Effector memory CD8-positive, alpha-beta T cell (primary cell): Measurements from ENCODE around the gene PCGF2.

ENCODE experiments used
- ATAC-seq: fragments of 150-1000 bp; cut with Tn5 transposase; replicated peaks from 2 replicates; pipeline ENCODE4 v1.10.0; 2021; ENCODE audit warnings: mild to moderate bottlenecking, moderate library complexity
- DNase-seq, 3 experiments: peaks; one replicate each; pipeline ENCODE4 v3.0.0; 2021
- H3K27ac Mint-ChIP-seq, 2 donors: one replicate each; pipeline ENCODE4 v1.8.0; 2022; ENCODE audit warnings: mild to moderate bottlenecking in 2 of 2, mixed read lengths in 2 of 2, moderate library complexity in 2 of 2
- H3K27me3 Mint-ChIP-seq, 2 donors: one replicate each; pipeline ENCODE4 v1.8.0; 2022; ENCODE audit warnings: mixed read lengths in 2 of 2
- H3K36me3 Mint-ChIP-seq: one replicate; pipeline ENCODE4 v1.8.0; 2022; ENCODE audit warnings: mild to moderate bottlenecking, moderate library complexity, mixed read lengths; ENCODE audit not compliant: insufficient read depth
- H3K4me1 Mint-ChIP-seq, 2 donors: one replicate each; pipeline ENCODE4 v1.8.0; 2022; ENCODE audit warnings: low read depth in 2 of 2, mixed read lengths in 2 of 2
- H3K4me3 Mint-ChIP-seq, 2 donors: one replicate each; pipeline ENCODE4 v1.8.0; 2022; ENCODE audit warnings: mild to moderate bottlenecking in 2 of 2, mixed read lengths in 2 of 2, moderate library complexity in 2 of 2
- H3K9me3 Mint-ChIP-seq, 2 donors: one replicate each; pipeline ENCODE4 v1.8.0; 2022; ENCODE audit warnings: mixed read lengths in 2 of 2

The PCGF2 gene

DNA sequence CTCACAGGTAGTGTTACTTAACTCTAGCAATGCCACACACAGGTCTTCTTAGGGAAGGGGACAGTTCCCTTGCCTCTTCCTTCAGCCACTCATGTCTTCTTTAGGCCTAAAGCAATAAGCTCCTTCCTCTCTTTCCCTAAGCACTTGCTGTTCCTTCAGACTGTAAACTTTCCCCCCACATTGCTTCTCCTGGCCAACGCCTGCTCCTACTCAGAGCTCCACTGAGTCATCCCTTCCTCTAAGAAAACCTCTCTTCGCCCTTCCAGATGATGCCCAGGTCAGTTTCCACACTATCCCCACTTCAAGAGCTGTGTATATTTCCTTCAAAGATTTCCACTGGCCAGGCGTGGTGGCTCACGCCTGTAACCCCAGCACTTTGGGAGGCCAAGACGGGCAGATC is 60.9 kb downstream of the PCGF2 start:
- H3K27me3 Mint-ChIP-seq, result peaks cover 6 to 13% of the 10 kb centered on the region in 2 donors
- H3K9me3 Mint-ChIP-seq, result no peaks in the 10 kb centered on the region
- ATAC-seq (no peak), DNase-seq (no peak)
- no peaks in the 10 kb centered on the region for H3K4me1 Mint-ChIP-seq
- no peak overlapping the region for H3K27ac Mint-ChIP-seq
- no peak overlapping the region for H3K4me3 Mint-ChIP-seq
- H3K36me3 Mint-ChIP-seq, result peaks cover 2% of the 10 kb centered on the region

GRCh38 chr17:38685491-38685890 is 62.6 kb downstream of the PCGF2 start:
- Mint-ChIP-seq H3K4me1 (no peaks in the 10 kb centered on the region), H3K36me3 (peaks cover 2% of the 10 kb centered on the region), H3K4me3 (no peak overlapping the region), H3K27me3 (peaks cover 6 to 13% of the 10 kb centered on the region in 2 donors), H3K9me3 (no peaks in the 10 kb centered on the region), H3K27ac (peak overlapping the region in 1 of 2 donors; percentile 1)
- no peak for DNase-seq
- no peak for ATAC-seq
